K562 (cell line): ENCODE data around the gene TRIAP1. TPM values are rescaled to one million over a fixed set of nuclear protein-coding genes. Genes with fewer than 3 reads are reported as not detected.
"Not testable (repeated sequence)": the region's sequence is repeated elsewhere in the genome, so short reads cannot be mapped to it uniquely, and the experiment has no call there.

ENCODE experiments used
- BHLHE40 ChIP-seq: IDR thresholded peaks from 2 replicates; pipeline ENCODE4 v1.6.1; 2011; ENCODE audit warnings: low read length, improper control_type of control experiment
- FOXA3 ChIP-seq, 2 experiments: fragments of 450-650 bp in 1 of 2; sonication (generic) in 1 of 2; formaldehyde crosslinking; IDR thresholded peaks in 1 of 2; conservative IDR thresholded peaks in 1 of 2; 2 replicates each; pipeline versions ENCODE4 v1.4.0 to v1.8.0; 2020 to 2022; ENCODE audit warnings: mild to moderate bottlenecking in 2 of 2, missing genetic modification reagents in 1 of 2
- MGA ChIP-seq: fragments of 450-650 bp; IDR thresholded peaks from 2 replicates; pipeline ENCODE4 v1.6.1; 2016; ENCODE audit warnings: mild to moderate bottlenecking, moderate library complexity
- MTA2 ChIP-seq: fragments of 450-650 bp; IDR thresholded peaks from 2 replicates; pipeline ENCODE4 v1.6.1; 2016; ENCODE audit warnings: low read depth
- PKNOX1 ChIP-seq: fragments of 450-650 bp; IDR thresholded peaks from 2 replicates; pipeline ENCODE4 v1.6.1; 2016
- RFX1 ChIP-seq: fragments of 450-650 bp; IDR thresholded peaks from 2 replicates; pipeline ENCODE4 v1.6.1; 2016; ENCODE audit warnings: mild to moderate bottlenecking, moderate library complexity
- TCF3 ChIP-seq: sonication (generic); formaldehyde crosslinking; IDR thresholded peaks from 2 replicates; pipeline ENCODE4 v1.4.0; 2020; ENCODE audit warnings: mild to moderate bottlenecking, missing genetic modification reagents
- TFE3 ChIP-seq: fragments of 450-650 bp; formaldehyde crosslinking; IDR thresholded peaks from 2 replicates; pipeline ENCODE4 v1.4.0; 2020; ENCODE audit warnings: mild to moderate bottlenecking, mixed read lengths
- TOE1 ChIP-seq, 2 experiments: fragments of 450-650 bp in 1 of 2; sonication (generic) in 1 of 2; formaldehyde crosslinking in 1 of 2; IDR thresholded peaks; 2 replicates each; pipeline versions ENCODE4 v1.7.1 to v1.8.0; 2016 to 2022; ENCODE audit warnings: borderline replicate concordance in 2 of 2, mild to moderate bottlenecking in 2 of 2, antibody characterized with exemption in 1 of 2, inconsistent platforms in 1 of 2, low read depth in 1 of 2, missing genetic modification reagents in 1 of 2, moderate library complexity in 1 of 2
- TRIM24 ChIP-seq, 2 experiments: fragments of 450-650 bp; IDR thresholded peaks; 2 replicates each; pipeline ENCODE4 v1.6.1; 2016
- USF1 ChIP-seq: sonication (generic); formaldehyde crosslinking; IDR thresholded peaks from 2 replicates; pipeline ENCODE4 v1.9.0; 2022; ENCODE audit warnings: mild to moderate bottlenecking, missing genetic modification reagents
- polyA plus RNA-seq, 8 experiments: library from polyadenylated mRNA; depleted of rRNA in 4 of 8; stranded (reverse) in 5 of 8; unstranded in 3 of 8; fragments of >200 nt; fragmentation: Nextera tagmentation in 2 of 8; fragmentation: Illumina TruSeq in 1 of 8; extraction: Ambion mirVana in 2 of 8; extraction: Trizol in 1 of 8; gene quantifications; 2 replicates each; pipeline versions ENCODE4 v1.2.1 to v1.2.3, GENCODE V29; 2011 to 2014; ENCODE audit warnings: inconsistent platforms in 1 of 8, missing spikeins in 1 of 8
- total RNA-seq, 7 experiments: library from RNA; depleted of rRNA in 6 of 7; stranded (reverse); fragments of >200 nt in 6 of 7; fragmentation: Illumina TruSeq in 2 of 7; extraction: Trizol in 2 of 7; gene quantifications; 2 replicates each; pipeline versions ENCODE4 v1.2.1 to v1.2.3, GENCODE V29; 2011 to 2021; ENCODE audit warnings: low replicate concordance in 1 of 7

TRIAP1 gene
- total and polyA plus RNA-seq, 9 of the 15 experiments (the other 6 are each of a cell fraction or from before 2014, with no cell fraction given) = 37.3 to 354 (median 65.4) TPM

GRCh38 chr12:120487552-120487951, 41.4 kb upstream of the TRIAP1 start (continued):
- TF ChIP-seq MGA (peak; percentile 24; the same call in 1 of the 2 replicates), TCF3 (peak; percentile 85), RFX1 (peak; percentile 93), USF1 (peak; percentile 56; the same call in 1 of the 2 replicates), TOE1 (IDR thresholded peaks at IDR 0.05; ENCODE audit: borderline replicate concordance) (peak; percentile 84), FOXA3 (CRISPR knock-in tag; conservative IDR thresholded peaks at IDR 0.05 in 1 of 2, IDR thresholded peaks at IDR 0.05 in 1 of 2) (peak in 1 of 2 experiments; percentile 74; a peak in 1 of 4 replicates), BHLHE40 (peak; percentile 94), PKNOX1 (peak; percentile 44), MTA2 (peak; percentile 41), TRIM24 (IDR thresholded peaks at IDR 0.05) (peak in 1 of 2 experiments; percentile 39; a peak in 1 of 4 replicates), TFE3 (CRISPR knock-in tag) (peak; percentile 54)
- TF ChIP-seq TOE1 (CRISPR knock-in tag; IDR thresholded peaks at IDR 0.05; ENCODE audit: borderline replicate concordance, low read depth) = not testable (repeated sequence)
